ENCODE results near the gene RRP9.

RRP9 gene

GRCh38 chr3:51897391-51897790 lies 44.3 kb downstream of the RRP9 start:
- no peak overlapping the region for H3K4me2 ChIP-seq (ENCODE audit: low read length)
- H3K4me1 ChIP-seq (ENCODE audit: control insufficient read depth, low read length): no peaks in the 10 kb centered on the region
- no peak overlapping the region for H3K4me3 ChIP-seq (ENCODE audit: low read length)
- H3K79me2 ChIP-seq (ENCODE audit: control insufficient read depth, low read length): no peaks in the 10 kb centered on the region
- no peaks in the 10 kb centered on the region for H4K20me1 ChIP-seq (ENCODE audit: control insufficient read depth, insufficient read depth, low read depth, low read length)
- no peak for TF ChIP-seq CTCF (IDR thresholded peaks at IDR 0.05; ENCODE audit: low read depth, low read length, poor library complexity, severe bottlenecking)
- no peak for TF ChIP-seq EZH2phosphoT487 (IDR thresholded peaks at IDR 0.05; ENCODE audit: borderline replicate concordance, low read length)
- no peaks in the 10 kb centered on the region for H3K9me2 ChIP-seq (replicated peaks; ENCODE audit: control insufficient read depth, low read length)
- H3K27ac ChIP-seq (ENCODE audit: low read depth, low read length): no peak overlapping the region
- no peaks in the 10 kb centered on the region for H3K9me3 ChIP-seq (ENCODE audit: control insufficient read depth, insufficient read depth, low read length)
- peaks cover 20% of the 10 kb centered on the region for H3K27me3 ChIP-seq (ENCODE audit: control insufficient read depth, low read length)
- no peaks in the 10 kb centered on the region for H3F3A ChIP-seq (ENCODE audit: control insufficient read depth, insufficient read depth)
- H3K36me3 ChIP-seq (ENCODE audit: control insufficient read depth, low read length): no peaks in the 10 kb centered on the region

GRCh38 chr3:51896607-51897305 lies 44.9 kb downstream of the RRP9 start:
- Histone ChIP-seq H4K20me1 (ENCODE audit: control insufficient read depth, insufficient read depth, low read depth, low read length) (no peaks in the 10 kb centered on the region), H3K9me3 (ENCODE audit: control insufficient read depth, insufficient read depth, low read length) (no peaks in the 10 kb centered on the region), H3K4me2 (ENCODE audit: low read length) (no peak overlapping the region), H3F3A (ENCODE audit: control insufficient read depth, insufficient read depth) (no peaks in the 10 kb centered on the region), H3K79me2 (ENCODE audit: control insufficient read depth, low read length) (no peaks in the 10 kb centered on the region), H3K9me2 (replicated peaks; ENCODE audit: control insufficient read depth, low read length) (no peaks in the 10 kb centered on the region), H3K36me3 (ENCODE audit: control insufficient read depth, low read length) (no peaks in the 10 kb centered on the region), H3K4me3 (ENCODE audit: low read length) (no peak overlapping the region), H3K27me3 (ENCODE audit: control insufficient read depth, low read length) (peaks cover 23% of the 10 kb centered on the region), H3K27ac (ENCODE audit: low read depth, low read length) (no peak overlapping the region), H3K4me1 (ENCODE audit: control insufficient read depth, low read length) (no peaks in the 10 kb centered on the region)
- TF ChIP-seq CTCF (IDR thresholded peaks at IDR 0.05; ENCODE audit: low read depth, low read length, poor library complexity, severe bottlenecking): no peak
- no peak for TF ChIP-seq EZH2phosphoT487 (IDR thresholded peaks at IDR 0.05; ENCODE audit: borderline replicate concordance, low read length)

- Histone ChIP-seq H3K4me1 (ENCODE audit: control insufficient read depth, low read length) (no peaks in the 10 kb centered on the region), H4K20me1 (ENCODE audit: control insufficient read depth, insufficient read depth, low read depth, low read length) (no peaks in the 10 kb centered on the region), H3K4me3 (ENCODE audit: low read length) (no peak overlapping the region), H3K79me2 (ENCODE audit: control insufficient read depth, low read length) (no peaks in the 10 kb centered on the region), H3K27me3 (ENCODE audit: control insufficient read depth, low read length) (peaks cover 17% of the 10 kb centered on the region), H3K27ac (ENCODE audit: low read depth, low read length) (no peak overlapping the region), H3K36me3 (ENCODE audit: control insufficient read depth, low read length) (no peaks in the 10 kb centered on the region), H3K4me2 (ENCODE audit: low read length) (no peak overlapping the region), H3K9me3 (ENCODE audit: control insufficient read depth, insufficient read depth, low read length) (no peaks in the 10 kb centered on the region), H3F3A (ENCODE audit: control insufficient read depth, insufficient read depth) (no peaks in the 10 kb centered on the region), H3K9me2 (replicated peaks; ENCODE audit: control insufficient read depth, low read length) (no peaks in the 10 kb centered on the region)
- no peak for TF ChIP-seq CTCF (IDR thresholded peaks at IDR 0.05; ENCODE audit: low read depth, low read length, poor library complexity, severe bottlenecking)
- no peak for TF ChIP-seq EZH2phosphoT487 (IDR thresholded peaks at IDR 0.05; ENCODE audit: borderline replicate concordance, low read length)
Observed at GRCh38 chr3:51894939-51895338, 46.8 kb downstream of the RRP9 start.
